22Rv1 (cell line): ENCODE results near the gene MNX1.

ENCODE experiments used
- ZFX ChIP-seq: fragments of 450-650 bp; IDR thresholded peaks from 2 replicates; pipeline ENCODE4 v1.6.1; 2017; ENCODE audit warnings: antibody characterized with exemption, borderline replicate concordance
- TF ChIP-seq, protein P1 (sequence below): fragments of 450-650 bp; IDR thresholded peaks from 2 replicates; pipeline ENCODE4 v1.5.1; 2017; ENCODE audit warnings: mild to moderate bottlenecking

DNA sequence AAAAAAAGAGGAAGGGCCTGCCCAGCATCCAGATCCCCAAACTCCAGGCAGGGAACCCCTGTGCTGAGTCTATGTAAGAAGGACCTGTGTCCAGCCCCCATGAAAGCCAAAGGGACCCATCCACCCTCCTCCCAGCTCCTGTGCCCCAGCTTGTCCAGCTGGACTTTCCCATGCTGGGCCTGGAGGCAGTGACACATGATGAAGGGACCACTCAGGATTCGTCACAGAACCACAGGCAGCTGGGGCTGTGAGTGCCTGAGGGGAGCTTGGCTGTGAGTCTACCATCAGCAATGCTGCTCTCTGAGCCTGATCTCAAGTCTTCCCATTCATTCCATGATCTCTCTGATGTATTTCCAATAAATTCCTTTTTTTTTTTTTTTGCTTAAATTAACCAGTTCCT, 36.2 kb upstream of the MNX1 start:
- TF ChIP-seq, protein P1, sequence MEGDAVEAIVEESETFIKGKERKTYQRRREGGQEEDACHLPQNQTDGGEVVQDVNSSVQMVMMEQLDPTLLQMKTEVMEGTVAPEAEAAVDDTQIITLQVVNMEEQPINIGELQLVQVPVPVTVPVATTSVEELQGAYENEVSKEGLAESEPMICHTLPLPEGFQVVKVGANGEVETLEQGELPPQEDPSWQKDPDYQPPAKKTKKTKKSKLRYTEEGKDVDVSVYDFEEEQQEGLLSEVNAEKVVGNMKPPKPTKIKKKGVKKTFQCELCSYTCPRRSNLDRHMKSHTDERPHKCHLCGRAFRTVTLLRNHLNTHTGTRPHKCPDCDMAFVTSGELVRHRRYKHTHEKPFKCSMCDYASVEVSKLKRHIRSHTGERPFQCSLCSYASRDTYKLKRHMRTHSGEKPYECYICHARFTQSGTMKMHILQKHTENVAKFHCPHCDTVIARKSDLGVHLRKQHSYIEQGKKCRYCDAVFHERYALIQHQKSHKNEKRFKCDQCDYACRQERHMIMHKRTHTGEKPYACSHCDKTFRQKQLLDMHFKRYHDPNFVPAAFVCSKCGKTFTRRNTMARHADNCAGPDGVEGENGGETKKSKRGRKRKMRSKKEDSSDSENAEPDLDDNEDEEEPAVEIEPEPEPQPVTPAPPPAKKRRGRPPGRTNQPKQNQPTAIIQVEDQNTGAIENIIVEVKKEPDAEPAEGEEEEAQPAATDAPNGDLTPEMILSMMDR, result no peak
- TF ChIP-seq ZFX, result no peak
